IPS-18a (cell line): ENCODE measurements around the gene CHRM4.
"Not testable (repeated sequence)": the region's sequence is repeated elsewhere in the genome, so short reads cannot be mapped to it uniquely, and the experiment has no call there.

Experiments used
- H3K27ac ChIP-seq: one replicate; pipeline ENCODE4 v1.5.1; 2013; ENCODE audit warnings: low read length
- H3K27me3 ChIP-seq: one replicate; pipeline ENCODE4 v1.6.1; 2013; ENCODE audit warnings: mild to moderate bottlenecking, low read length; ENCODE audit not compliant: control insufficient read depth, insufficient read depth
- H3K36me3 ChIP-seq: one replicate; pipeline ENCODE4 v1.6.1; 2013; ENCODE audit warnings: low read depth, low read length; ENCODE audit not compliant: control insufficient read depth
- H3K4me1 ChIP-seq: one replicate; pipeline ENCODE4 v1.6.1; 2013; ENCODE audit warnings: low read depth, low read length; ENCODE audit not compliant: control insufficient read depth
- H3K4me3 ChIP-seq: one replicate; pipeline ENCODE4 v1.5.1; 2013; ENCODE audit warnings: low read length
- H3K9ac ChIP-seq: one replicate; pipeline ENCODE4 v1.6.1; 2013; ENCODE audit warnings: mild to moderate bottlenecking, low read length, moderate library complexity
- H3K9me3 ChIP-seq: one replicate; pipeline ENCODE4 v1.6.1; 2013; ENCODE audit warnings: low read depth, low read length; ENCODE audit not compliant: control insufficient read depth

CHRM4 gene

DNA sequence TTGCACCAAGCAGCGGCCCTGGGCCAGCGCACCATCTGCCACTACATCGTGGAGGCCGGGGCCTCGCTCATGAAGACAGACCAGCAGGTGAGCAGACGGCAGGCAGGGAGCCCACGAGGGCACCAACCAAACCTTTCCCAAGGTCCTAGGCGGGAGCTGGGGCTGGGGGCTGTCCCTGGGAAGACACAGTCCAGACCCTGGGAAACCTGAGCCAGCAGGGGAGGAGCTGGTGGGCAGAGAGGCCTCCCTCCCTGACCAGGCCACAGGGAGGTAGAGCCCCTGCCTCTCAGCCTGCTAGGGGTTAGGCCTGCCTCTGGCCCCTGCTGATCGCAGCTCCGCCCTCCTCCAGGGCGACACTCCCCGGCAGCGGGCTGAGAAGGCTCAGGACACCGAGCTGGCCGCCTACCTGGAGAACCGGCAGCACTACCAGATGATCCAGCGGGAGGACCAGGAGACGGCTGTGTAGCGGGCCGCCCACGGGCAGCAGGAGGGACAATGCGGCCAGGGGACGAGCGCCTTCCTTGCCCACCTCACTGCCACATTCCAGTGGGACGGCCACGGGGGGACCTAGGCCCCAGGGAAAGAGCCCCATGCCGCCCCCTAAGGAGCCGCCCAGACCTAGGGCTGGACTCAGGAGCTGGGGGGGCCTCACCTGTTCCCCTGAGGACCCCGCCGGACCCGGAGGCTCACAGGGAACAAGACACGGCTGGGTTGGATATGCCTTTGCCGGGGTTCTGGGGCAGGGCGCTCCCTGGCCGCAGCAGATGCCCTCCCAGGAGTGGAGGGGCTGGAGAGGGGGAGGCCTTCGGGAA is 11.9 kb downstream of the CHRM4 start:
- H3K27me3 ChIP-seq, H3K27ac ChIP-seq, H3K9me3 ChIP-seq, H3K9ac ChIP-seq: not testable (repeated sequence)
- Histone ChIP-seq H3K36me3 (peaks cover 31% of the 10 kb centered on the region), H3K4me3 (peak overlapping the region; percentile 69), H3K4me1 (peaks cover 20% of the 10 kb centered on the region)

DNA sequence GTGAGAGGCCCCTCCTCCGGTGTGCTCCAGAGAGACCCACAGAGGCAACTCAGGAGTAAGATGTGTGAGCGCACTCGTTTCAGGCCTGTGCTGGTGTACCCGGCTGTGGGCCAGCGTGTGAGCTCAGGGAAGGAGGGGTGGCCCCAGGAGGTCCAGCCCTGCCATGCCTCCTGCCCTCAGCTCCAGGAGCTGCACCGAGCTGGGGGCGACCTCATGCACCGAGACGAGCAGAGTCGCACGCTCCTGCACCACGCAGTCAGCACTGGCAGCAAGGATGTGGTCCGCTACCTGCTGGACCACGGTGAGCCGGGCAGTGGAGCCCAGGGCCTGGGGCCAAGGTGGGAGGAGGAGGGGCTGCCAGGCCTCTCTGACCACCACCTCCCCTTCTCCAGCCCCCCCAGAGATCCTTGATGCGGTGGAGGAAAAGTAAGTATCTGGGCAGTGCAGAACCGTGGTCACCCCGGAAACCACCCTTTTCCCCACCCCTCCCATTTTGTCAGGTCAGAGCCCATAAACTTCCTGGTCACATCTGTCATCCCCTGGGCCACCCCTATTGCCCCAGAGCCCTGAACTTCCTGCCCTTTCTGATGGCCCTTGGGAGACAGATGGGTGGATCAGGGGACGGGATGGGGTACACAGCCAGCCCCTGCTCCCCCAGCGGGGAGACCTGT is 12.6 kb downstream of the CHRM4 start:
- H3K27ac ChIP-seq = no peak overlapping the region
- H3K9ac ChIP-seq = no peak overlapping the region
- no peaks in the 10 kb centered on the region for H3K9me3 ChIP-seq
- no peaks in the 10 kb centered on the region for H3K27me3 ChIP-seq
- H3K4me3 ChIP-seq = peak overlapping the region; percentile 69
- peaks cover 36% of the 10 kb centered on the region for H3K36me3 ChIP-seq
- H3K4me1 ChIP-seq = peaks cover 20% of the 10 kb centered on the region

DNA sequence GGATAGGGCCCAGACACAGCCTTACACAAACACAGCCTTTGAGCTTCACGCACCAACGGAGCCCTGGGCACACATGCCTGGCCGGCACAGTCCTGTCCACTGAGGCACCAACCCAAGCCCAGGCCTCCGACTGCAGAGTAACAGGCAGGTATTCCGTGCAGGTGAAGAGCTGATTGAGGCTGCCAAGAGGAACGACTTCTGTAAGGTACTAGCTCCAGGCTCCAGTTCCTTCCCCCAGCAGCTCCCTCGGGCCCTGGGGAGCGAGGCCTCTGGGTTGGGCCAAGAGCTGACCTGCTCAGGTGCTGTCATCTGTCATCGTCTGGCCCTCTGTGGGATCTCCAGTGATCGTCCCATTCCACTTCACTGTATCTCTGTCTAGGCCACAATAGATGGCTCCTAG is 13.3 kb downstream of the CHRM4 start:
- H3K36me3 ChIP-seq = peaks cover 35% of the 10 kb centered on the region
- H3K27me3 ChIP-seq = no peaks in the 10 kb centered on the region
- H3K27ac ChIP-seq = no peak overlapping the region
- H3K4me3 ChIP-seq = no peak overlapping the region
- H3K4me1 ChIP-seq = peaks cover 15% of the 10 kb centered on the region
- H3K9ac ChIP-seq = no peak overlapping the region
- H3K9me3 ChIP-seq = no peaks in the 10 kb centered on the region

DNA sequence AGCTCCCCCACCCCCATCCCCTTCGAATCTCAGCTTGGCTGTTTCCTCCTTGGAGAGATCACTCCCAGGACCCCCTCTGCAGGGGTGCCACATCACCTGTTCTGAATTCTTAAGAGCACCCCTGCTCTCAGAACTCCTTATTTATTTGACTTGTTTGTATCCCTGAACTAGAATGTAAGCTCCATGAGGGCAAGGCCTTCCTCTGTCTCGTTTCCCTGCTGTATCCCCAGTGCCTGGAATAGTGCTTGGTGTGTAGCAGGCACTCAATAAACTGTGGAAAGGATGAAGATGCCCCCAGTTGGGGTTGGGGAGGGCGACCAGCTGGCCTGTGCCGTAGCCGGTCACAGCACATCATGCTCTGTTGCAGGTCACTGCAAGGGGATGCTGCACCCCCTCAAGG is 13.7 kb downstream of the CHRM4 start:
- H3K4me3 ChIP-seq = no peak overlapping the region
- H3K36me3 ChIP-seq = peaks cover 35% of the 10 kb centered on the region
- no peaks in the 10 kb centered on the region for H3K27me3 ChIP-seq
- no peak overlapping the region for H3K9ac ChIP-seq
- no peak overlapping the region for H3K27ac ChIP-seq
- no peaks in the 10 kb centered on the region for H3K9me3 ChIP-seq
- H3K4me1 ChIP-seq = peaks cover 10% of the 10 kb centered on the region

DNA sequence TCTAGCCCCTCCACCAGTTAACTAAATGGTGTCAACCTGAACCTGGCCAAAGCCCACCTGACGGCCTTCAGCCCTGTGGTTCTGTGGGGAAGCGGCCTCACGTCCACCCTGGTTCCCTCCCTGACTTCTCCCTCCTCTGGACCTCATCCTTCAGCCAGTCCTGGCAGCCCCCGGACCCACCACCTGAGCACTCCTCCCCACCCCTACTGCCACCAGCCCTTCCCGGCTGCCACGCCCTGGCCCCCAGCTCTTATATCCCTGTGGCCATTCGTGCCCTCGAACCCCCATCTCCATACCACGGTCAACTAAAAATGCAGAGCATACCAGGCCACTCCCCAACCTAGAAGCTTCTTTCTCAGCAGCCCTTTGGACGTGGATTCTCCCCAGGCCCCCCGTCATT is 14.3 kb downstream of the CHRM4 start:
- no peak overlapping the region for H3K27ac ChIP-seq
- H3K4me1 ChIP-seq = peaks cover 7% of the 10 kb centered on the region
- peaks cover 35% of the 10 kb centered on the region for H3K36me3 ChIP-seq
- no peak overlapping the region for H3K4me3 ChIP-seq
- no peaks in the 10 kb centered on the region for H3K9me3 ChIP-seq
- no peaks in the 10 kb centered on the region for H3K27me3 ChIP-seq
- no peak overlapping the region for H3K9ac ChIP-seq

DNA sequence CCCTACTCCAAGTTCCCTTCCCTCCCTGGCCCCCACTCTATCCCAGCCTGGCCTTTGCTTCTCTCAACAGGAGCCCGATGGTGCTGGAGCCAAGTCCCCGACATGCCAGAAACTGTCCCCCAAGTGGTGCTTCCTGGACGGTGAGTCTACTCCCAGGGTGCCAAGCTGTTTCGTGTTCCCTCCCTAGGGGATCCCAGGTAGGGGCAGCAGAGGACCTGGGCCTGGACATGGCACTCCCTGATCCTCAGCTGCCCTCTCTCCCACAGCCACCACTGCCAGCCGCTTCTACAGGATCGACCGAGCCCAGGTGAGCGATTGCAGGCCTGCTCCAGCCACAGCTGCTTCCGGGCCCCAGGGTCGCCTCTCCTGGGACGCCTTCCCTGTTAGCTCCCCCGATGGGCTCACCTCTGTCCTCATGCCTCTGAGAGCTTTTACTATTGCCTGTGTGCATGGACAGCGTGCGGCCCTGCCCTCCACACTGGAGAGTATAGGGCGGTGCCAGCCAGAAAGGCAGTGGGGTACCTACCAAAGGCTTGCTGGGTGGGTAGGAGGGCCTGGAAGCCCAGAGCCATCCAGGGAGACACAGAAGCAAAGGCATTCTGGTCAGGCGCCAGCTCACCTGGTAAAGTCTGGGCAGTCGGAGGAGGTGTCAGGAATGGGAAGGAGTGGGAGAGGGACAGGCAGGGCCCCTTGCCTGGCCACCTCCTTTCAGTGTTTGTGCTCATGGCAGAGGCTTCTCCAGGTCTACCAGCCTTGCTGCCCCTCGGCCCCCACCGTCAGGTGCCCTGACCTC is 15.1 kb downstream of the CHRM4 start:
- H3K36me3 ChIP-seq = peaks cover 35% of the 10 kb centered on the region
- no peak overlapping the region for H3K4me3 ChIP-seq
- no peak overlapping the region for H3K27ac ChIP-seq
- H3K4me1 ChIP-seq = peaks cover 7% of the 10 kb centered on the region
- no peak overlapping the region for H3K9ac ChIP-seq
- no peaks in the 10 kb centered on the region for H3K9me3 ChIP-seq
- H3K27me3 ChIP-seq = no peaks in the 10 kb centered on the region

DNA sequence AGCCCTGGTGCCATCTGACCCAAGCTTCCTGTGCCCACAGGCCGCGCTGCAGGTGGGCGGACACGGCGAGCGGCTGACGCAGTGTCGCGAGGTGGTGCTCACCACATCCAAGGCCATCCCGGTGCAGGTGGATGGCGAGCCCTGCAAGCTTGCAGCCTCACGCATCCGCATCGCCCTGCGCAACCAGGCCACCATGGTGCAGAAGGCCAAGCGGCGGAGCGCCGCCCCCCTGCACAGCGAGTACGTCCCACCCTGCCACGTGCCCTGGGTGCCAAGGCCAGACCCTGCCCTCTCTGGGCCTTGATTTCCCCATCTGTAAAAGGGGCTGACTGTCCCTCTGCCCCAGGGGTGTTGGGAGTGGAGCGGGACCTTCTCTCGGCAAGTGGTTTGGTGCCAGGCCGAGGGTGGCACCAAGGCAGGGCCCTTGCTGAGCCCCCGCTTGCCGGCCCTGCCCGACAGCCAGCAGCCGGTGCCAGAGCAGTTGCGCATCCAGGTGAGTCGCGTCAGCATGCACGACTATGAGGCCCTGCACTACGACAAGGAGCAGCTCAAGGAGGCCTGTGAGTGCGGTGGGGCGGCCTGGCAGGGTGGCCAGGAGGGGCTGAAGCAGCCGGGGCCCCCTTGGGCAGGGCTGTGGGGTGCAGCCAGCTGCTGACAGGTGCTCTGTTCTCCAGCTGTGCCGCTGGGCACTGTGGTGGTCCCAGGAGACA is 16.0 kb downstream of the CHRM4 start:
- Histone ChIP-seq H3K27ac (no peak overlapping the region), H3K9me3 (no peaks in the 10 kb centered on the region), H3K4me1 (peaks cover 7% of the 10 kb centered on the region), H3K9ac (no peak overlapping the region), H3K4me3 (no peak overlapping the region), H3K27me3 (no peaks in the 10 kb centered on the region), H3K36me3 (peaks cover 35% of the 10 kb centered on the region)

DNA sequence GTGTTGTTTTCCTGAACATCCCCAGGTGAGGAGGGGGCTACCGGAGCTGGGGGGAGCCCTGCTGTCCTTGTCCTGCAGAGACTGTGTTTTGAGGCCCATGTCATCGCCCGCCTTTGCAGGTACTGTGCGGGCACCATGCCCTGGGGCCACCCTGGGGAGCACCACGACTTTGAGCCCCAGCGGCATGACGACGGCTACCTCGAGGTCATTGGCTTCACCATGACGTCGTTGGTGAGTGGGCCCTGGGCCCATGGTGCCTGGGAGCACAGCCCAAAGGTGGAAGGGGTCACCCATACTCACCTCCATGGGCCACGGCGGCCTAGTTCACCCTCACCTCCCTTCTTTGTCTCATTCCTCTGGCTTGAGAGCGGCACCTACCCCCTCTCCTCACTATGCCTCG is 16.8 kb downstream of the CHRM4 start:
- Histone ChIP-seq H3K36me3 (peaks cover 35% of the 10 kb centered on the region), H3K9me3 (no peaks in the 10 kb centered on the region), H3K27ac (no peak overlapping the region), H3K27me3 (no peaks in the 10 kb centered on the region), H3K4me3 (no peak overlapping the region), H3K4me1 (peaks cover 7% of the 10 kb centered on the region), H3K9ac (no peak overlapping the region)

DNA sequence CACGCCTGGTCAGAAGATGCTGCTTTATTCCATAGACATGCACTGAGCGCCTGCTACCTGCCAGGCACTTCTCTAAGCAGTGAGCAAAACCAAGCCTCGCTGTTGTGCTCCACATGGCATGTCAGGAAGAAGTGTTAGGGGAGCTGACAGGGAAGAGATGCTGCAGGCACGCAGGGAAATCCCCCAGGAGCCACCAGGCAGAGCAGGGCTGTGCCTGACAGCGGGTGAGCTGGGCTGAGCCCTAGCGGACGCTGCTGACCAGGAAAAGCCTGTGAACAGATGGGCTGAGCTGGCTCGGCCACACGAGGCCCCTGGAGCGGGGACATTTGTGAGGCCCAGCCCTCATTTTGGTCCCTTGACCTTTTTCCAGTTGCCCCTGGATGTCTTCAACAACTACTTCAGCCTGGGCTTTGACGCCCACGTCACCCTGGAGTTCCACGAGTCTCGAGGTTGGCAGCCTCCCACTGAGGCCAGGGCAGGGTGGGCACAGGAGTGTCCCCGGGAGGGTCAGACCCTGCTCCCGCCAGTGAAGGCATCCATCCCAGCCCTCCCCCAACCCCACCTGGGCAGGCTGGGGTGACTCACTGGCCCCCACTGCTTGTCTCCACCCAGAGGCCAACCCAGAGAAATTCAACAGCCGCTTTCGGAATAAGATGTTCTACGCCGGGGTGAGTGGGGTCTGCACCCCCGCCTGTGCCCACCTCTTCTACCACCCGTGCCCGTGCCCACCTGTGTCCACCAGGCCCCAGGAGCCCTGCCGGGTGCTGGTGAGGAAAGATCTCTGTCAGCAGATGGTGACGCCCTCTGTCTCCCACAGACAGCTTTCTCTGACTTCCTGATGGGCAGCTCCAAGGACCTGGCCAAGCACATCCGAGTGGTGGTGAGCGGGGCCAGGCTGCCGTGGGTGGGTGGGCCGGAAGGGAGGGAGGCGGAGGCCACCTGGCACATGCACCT is 17.5 kb downstream of the CHRM4 start:
- H3K4me1 ChIP-seq = peaks cover 2% of the 10 kb centered on the region
- no peak overlapping the region for H3K9ac ChIP-seq
- H3K9me3 ChIP-seq = no peaks in the 10 kb centered on the region
- peaks cover 35% of the 10 kb centered on the region for H3K36me3 ChIP-seq
- H3K27ac ChIP-seq = no peak overlapping the region
- H3K4me3 ChIP-seq = no peak overlapping the region
- no peaks in the 10 kb centered on the region for H3K27me3 ChIP-seq

DNA sequence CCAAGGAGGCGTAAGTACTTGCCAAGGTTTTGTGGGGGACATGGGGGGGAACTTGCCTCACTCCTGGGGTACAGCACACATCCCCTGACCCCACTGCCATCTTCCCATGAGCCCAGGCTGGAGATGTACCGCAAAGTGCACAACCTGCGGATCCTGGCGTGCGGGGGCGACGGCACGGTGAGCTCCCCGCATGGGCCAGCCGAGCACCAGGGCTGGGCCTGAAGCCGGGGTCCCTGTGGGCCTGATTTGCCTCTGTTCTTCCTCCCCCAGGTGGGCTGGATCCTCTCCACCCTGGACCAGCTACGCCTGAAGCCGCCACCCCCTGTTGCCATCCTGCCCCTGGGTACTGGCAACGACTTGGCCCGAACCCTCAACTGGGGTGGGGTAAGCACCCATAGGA is 19.1 kb downstream of the CHRM4 start:
- not testable (repeated sequence) for H3K4me3 ChIP-seq, H3K27me3 ChIP-seq, H3K9ac ChIP-seq, H3K4me1 ChIP-seq, H3K9me3 ChIP-seq, H3K27ac ChIP-seq
- H3K36me3 ChIP-seq = peaks cover 32% of the 10 kb centered on the region
